NB4 (cell line): ENCODE results near the gene SPATS1.

Experiments
- DNase-seq: peaks from one replicate; pipeline ENCODE4 v3.0.0; 2010; ENCODE audit warnings: low read depth
- H3K4me3 ChIP-seq: one replicate; pipeline ENCODE4 v1.5.1; 2011; ENCODE audit warnings: mild to moderate bottlenecking, low read depth, low read length, moderate library complexity
- CTCF ChIP-seq: IDR thresholded peaks from one replicate; pipeline ENCODE4 v1.5.1; 2012; ENCODE audit warnings: low read depth, low read length
- MAX ChIP-seq: IDR thresholded peaks from 2 replicates; pipeline ENCODE4 v1.6.1; 2011; ENCODE audit warnings: low read depth, low read length
- MYC ChIP-seq: IDR thresholded peaks from 2 replicates; pipeline ENCODE4 v1.6.1; 2011; ENCODE audit warnings: low read depth, low read length
- POLR2A ChIP-seq: IDR thresholded peaks from 2 replicates; pipeline ENCODE4 v1.6.1; 2011; ENCODE audit warnings: mild to moderate bottlenecking; ENCODE audit not compliant: insufficient read length; ENCODE audit errors: extremely low read depth

The SPATS1 gene

DNA sequence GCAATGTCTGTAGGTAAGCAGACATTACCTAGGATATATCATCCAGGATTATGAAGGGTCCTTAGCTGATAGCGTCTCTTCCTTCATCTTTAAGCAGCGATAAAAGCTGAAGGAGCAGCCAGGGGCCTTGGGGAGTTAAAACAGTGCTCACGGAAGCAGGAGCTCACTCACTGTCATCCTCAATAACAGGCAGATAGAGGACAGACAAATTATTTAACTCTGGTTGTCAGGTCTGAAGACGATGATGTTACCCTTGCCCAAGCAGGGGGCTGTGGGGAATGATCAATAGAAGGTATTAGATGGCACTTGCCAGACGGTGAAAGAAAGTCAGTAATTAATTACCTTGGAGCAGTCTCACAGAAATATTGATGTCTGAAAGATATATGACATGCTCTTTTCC is 12.6 kb upstream of the SPATS1 start:
- no peak for DNase-seq
- TF ChIP-seq CTCF (no peak), MYC (no peak), MAX (no peak), POLR2A (no peak)
- no peak overlapping the region for H3K4me3 ChIP-seq

DNA sequence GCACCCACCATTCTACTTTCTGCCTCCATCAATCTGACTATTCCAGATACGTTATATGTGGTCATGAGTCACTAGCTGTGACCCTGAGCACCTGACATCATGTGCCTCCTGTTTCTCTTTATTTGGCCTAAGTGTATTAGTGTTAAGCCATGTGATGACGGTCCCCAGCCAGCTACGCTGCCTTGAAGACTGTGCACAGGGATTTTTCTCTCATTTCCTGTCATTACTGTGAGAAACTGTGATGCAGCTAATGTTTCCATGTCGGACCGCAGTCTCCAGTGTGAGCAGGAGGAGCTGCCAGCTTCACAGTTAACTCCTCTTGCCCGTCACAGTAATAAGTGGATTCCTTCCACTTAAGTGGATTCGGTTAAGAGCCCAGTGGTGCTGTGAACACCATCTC is 9.9 kb upstream of the SPATS1 start:
- H3K4me3 ChIP-seq, result no peak overlapping the region
- no peak for TF ChIP-seq MYC
- no peak for TF ChIP-seq POLR2A
- TF ChIP-seq MAX, result no peak
- no peak for TF ChIP-seq CTCF
- DNase-seq, result no peak

DNA sequence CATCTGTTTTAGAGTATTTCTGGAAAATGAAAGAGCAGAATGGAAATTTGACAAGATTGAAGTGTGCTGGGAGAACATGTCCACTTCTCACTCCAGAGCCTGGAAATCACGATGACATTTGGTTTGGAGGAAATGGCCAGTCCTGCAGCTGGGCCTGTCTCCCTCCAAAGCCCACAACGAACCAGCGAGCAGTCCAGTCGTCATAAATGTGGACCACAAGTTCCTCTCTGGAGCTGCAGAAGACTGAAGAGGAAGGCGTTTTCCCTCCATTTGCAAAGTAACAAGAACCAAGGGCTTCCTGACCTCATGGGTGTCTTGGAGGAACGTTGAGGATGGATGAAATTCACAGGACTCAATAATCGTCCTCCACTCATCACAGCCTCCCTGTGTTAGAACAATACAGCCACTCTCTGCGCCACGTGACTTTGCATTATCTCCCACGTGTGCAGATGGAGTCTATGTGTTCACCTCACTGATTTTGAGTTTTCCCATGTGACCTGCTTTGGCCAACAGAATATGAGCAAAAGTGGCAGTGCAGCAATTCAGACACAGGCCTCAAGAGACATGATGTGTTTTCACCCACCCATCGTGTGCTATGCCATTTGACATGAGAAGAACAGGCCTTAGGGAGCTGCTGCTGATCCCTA is 9.1 kb upstream of the SPATS1 start:
- no peak overlapping the region for H3K4me3 ChIP-seq
- DNase-seq, result peak; percentile 24

GRCh38 chr6:44333942-44334341 is 8.5 kb upstream of the SPATS1 start:
- DNase-seq, result peak; percentile 36
- no peak overlapping the region for H3K4me3 ChIP-seq
- TF ChIP-seq CTCF (no peak), MYC (no peak), POLR2A (no peak), MAX (no peak)

More for the DNA sequence above, 9.1 kb upstream of the SPATS1 start:
- TF ChIP-seq CTCF, result no peak
- TF ChIP-seq POLR2A, result no peak

DNA sequence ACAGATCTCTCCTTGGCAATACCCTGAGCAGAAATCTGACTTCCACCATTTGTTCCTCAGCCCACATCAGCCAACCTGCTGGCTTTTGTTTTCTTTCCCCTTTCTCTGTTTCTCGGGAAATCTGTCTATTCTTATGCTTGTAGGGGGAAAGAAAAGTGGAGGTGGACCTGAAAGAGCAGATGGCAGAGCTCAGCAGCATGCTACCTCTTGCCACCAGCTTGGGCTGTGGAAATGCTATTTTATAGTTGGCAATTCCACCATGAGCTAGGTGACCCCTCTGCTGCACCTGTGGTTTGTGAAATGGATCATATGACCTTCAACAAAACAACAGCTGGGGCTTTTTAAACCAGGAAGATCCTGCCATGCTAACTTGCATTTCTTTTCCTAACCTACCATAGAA is 6.8 kb upstream of the SPATS1 start:
- TF ChIP-seq MYC (no peak), MAX (no peak), POLR2A (no peak), CTCF (no peak)
- H3K4me3 ChIP-seq, result no peak overlapping the region
- no peak for DNase-seq
